KMS-11 (cell line): ENCODE data around the gene FDXACB1.

Experiments
- H2AFZ ChIP-seq: fragments of 200-600 bp; sonication (generic); 2 replicates; pipeline ENCODE4 v1.6.1; 2016; ENCODE audit warnings: antibody characterized with exemption, mixed run types, low read depth
- H3K27ac ChIP-seq: fragments of 200-600 bp; sonication (generic); 2 replicates; pipeline ENCODE4 v1.6.1; 2016; ENCODE audit warnings: mild to moderate bottlenecking, mixed run types
- H3K27me3 ChIP-seq: fragments of 200-600 bp; sonication (generic); 2 replicates; pipeline ENCODE4 v1.6.1; 2017; ENCODE audit warnings: mild to moderate bottlenecking, low read depth, mixed run types, moderate library complexity; ENCODE audit not compliant: insufficient read depth
- H3K36me3 ChIP-seq: fragments of 200-600 bp; sonication (generic); 2 replicates; pipeline ENCODE4 v1.6.1; 2017; ENCODE audit warnings: mild to moderate bottlenecking, mixed run types; ENCODE audit not compliant: insufficient read depth
- H3K4me1 ChIP-seq: fragments of 200-600 bp; sonication (generic); 2 replicates; pipeline ENCODE4 v1.6.1; 2016; ENCODE audit warnings: mild to moderate bottlenecking, low read depth, mixed run types; ENCODE audit not compliant: poor library complexity, severe bottlenecking
- H3K4me2 ChIP-seq: fragments of 200-600 bp; sonication (generic); 2 replicates; pipeline ENCODE4 v1.7.0; 2016; ENCODE audit warnings: mild to moderate bottlenecking, mixed run types
- H3K4me3 ChIP-seq: fragments of 200-600 bp; sonication (generic); IDR thresholded peaks from 2 replicates; pipeline ENCODE4 v1.6.1; 2017; ENCODE audit warnings: low read depth, low read length, mixed read lengths; ENCODE audit not compliant: insufficient read depth
- H3K79me2 ChIP-seq: fragments of 200-600 bp; sonication (generic); 2 replicates; pipeline ENCODE4 v1.6.1; 2016; ENCODE audit warnings: low read depth, mixed run types; ENCODE audit not compliant: insufficient read depth
- H3K9ac ChIP-seq: fragments of 200-600 bp; sonication (generic); 2 replicates; pipeline ENCODE4 v1.6.1; 2016; ENCODE audit warnings: mild to moderate bottlenecking, mixed run types
- H4K20me1 ChIP-seq: fragments of 200-600 bp; sonication (generic); 2 replicates; pipeline ENCODE4 v1.6.1; 2016; ENCODE audit warnings: mild to moderate bottlenecking, mixed run types; ENCODE audit not compliant: insufficient read depth
- TF ChIP-seq, protein P1 (sequence below): fragments of 200-600 bp; sonication (generic); conservative IDR thresholded peaks from 2 replicates; pipeline ENCODE4 v1.6.1; 2017; ENCODE audit warnings: low read depth, mild to moderate bottlenecking, antibody characterized with exemption, low read length, moderate library complexity, mixed read lengths

Gene FDXACB1

GRCh38 chr11:111860257-111860656 is 18.7 kb downstream of the FDXACB1 start:
- Histone ChIP-seq H3K27ac (no peak overlapping the region), H3K36me3 (no peaks in the 10 kb centered on the region), H3K4me2 (no peak overlapping the region), H4K20me1 (no peaks in the 10 kb centered on the region), H3K27me3 (no peaks in the 10 kb centered on the region), H2AFZ (no peak overlapping the region), H3K4me1 (no peaks in the 10 kb centered on the region), H3K4me3 (no peak overlapping the region), H3K9ac (no peak overlapping the region), H3K79me2 (no peaks in the 10 kb centered on the region)
- TF ChIP-seq, protein P1, sequence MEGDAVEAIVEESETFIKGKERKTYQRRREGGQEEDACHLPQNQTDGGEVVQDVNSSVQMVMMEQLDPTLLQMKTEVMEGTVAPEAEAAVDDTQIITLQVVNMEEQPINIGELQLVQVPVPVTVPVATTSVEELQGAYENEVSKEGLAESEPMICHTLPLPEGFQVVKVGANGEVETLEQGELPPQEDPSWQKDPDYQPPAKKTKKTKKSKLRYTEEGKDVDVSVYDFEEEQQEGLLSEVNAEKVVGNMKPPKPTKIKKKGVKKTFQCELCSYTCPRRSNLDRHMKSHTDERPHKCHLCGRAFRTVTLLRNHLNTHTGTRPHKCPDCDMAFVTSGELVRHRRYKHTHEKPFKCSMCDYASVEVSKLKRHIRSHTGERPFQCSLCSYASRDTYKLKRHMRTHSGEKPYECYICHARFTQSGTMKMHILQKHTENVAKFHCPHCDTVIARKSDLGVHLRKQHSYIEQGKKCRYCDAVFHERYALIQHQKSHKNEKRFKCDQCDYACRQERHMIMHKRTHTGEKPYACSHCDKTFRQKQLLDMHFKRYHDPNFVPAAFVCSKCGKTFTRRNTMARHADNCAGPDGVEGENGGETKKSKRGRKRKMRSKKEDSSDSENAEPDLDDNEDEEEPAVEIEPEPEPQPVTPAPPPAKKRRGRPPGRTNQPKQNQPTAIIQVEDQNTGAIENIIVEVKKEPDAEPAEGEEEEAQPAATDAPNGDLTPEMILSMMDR = no peak

- Histone ChIP-seq H3K79me2 (no peaks in the 10 kb centered on the region), H2AFZ (no peak overlapping the region), H3K4me3 (no peak overlapping the region), H3K27me3 (no peaks in the 10 kb centered on the region), H3K4me2 (no peak overlapping the region), H3K36me3 (no peaks in the 10 kb centered on the region), H4K20me1 (no peaks in the 10 kb centered on the region), H3K4me1 (no peaks in the 10 kb centered on the region), H3K9ac (no peak overlapping the region), H3K27ac (no peak overlapping the region)
- TF ChIP-seq, protein P1 = no peak
These were observed 23.5 kb downstream of the FDXACB1 start for GRCh38 chr11:111855506-111855905.

DNA sequence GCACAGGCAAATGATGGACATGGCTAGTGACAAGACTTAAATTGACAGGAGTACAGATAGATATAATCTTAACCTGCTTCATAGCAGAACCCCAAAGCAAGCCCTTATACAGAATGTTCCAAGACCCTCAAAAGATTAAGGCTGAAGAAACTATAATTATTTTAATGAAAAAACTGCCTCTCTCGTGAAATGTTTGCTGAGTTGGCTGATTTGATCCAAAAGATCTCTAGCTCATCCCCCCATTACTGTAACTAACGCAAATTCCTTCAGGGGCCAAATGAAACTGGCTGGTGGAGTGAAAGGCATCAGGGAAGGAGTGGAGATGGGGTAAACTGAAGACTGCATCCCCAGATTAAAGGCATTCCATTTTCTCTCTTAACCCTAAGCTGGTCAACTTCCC is 26.9 kb downstream of the FDXACB1 start:
- Histone ChIP-seq H2AFZ (no peak overlapping the region), H3K79me2 (no peaks in the 10 kb centered on the region), H3K36me3 (no peaks in the 10 kb centered on the region), H3K4me3 (no peak overlapping the region), H3K4me2 (no peak overlapping the region), H4K20me1 (no peaks in the 10 kb centered on the region), H3K27me3 (no peaks in the 10 kb centered on the region), H3K9ac (no peak overlapping the region), H3K4me1 (no peaks in the 10 kb centered on the region), H3K27ac (no peak overlapping the region)
- TF ChIP-seq, protein P1 = no peak

- no peaks in the 10 kb centered on the region for H3K4me1 ChIP-seq
These were observed 27.3 kb downstream of the FDXACB1 start for GRCh38 chr11:111851636-111852035.

More at GRCh38 chr11:111851636-111852035, 27.3 kb downstream of the FDXACB1 start:
- no peaks in the 10 kb centered on the region for H4K20me1 ChIP-seq
- no peak overlapping the region for H3K4me2 ChIP-seq
- TF ChIP-seq, protein P1 = 0 out of 2 replicates have a peak, but pooled peaks have one; percentile 29
- H3K79me2 ChIP-seq = no peaks in the 10 kb centered on the region
- H3K27ac ChIP-seq = no peak overlapping the region
- no peaks in the 10 kb centered on the region for H3K36me3 ChIP-seq
- H2AFZ ChIP-seq = no peak overlapping the region
- no peak overlapping the region for H3K9ac ChIP-seq
- H3K27me3 ChIP-seq = no peaks in the 10 kb centered on the region
- no peak overlapping the region for H3K4me3 ChIP-seq
